Stimulated activated CD8-positive, alpha-beta memory T cell treated with anti-CD3 and anti-CD28 coated beads, Interleukin-2, amount 100 ng/mL, for 1 hour (primary cell): ENCODE measurements around the gene FBXW2.
"Not testable (repeated sequence)": the region's sequence is repeated elsewhere in the genome, so short reads cannot be mapped to it uniquely, and the experiment has no call there.

ENCODE experiments used
- DNase-seq, 2 donors: peaks; one replicate each; pipeline ENCODE4 v3.0.0-alpha.2; 2020; ENCODE audit warnings: low read depth in 2 of 2

FBXW2 gene

GRCh38 chr9:120779227-120779626 is 14.0 kb downstream of the FBXW2 start:
- DNase-seq, result no peak

GRCh38 chr9:120778758-120779157 is 14.5 kb downstream of the FBXW2 start:
- DNase-seq, result no peak

- no peak for DNase-seq
These were observed 16.0 kb downstream of the FBXW2 start for GRCh38 chr9:120777229-120777628.

- DNase-seq, result no peak
These were observed 16.4 kb downstream of the FBXW2 start for GRCh38 chr9:120776788-120777187.

- DNase-seq, result no peak
These were observed 17.4 kb downstream of the FBXW2 start for GRCh38 chr9:120775859-120776258.

- DNase-seq, result no peak
These were observed 18.5 kb downstream of the FBXW2 start for GRCh38 chr9:120774719-120775118.

- no peak for DNase-seq
These were observed 20.0 kb downstream of the FBXW2 start for GRCh38 chr9:120773256-120773655.

- no peak for DNase-seq
These were observed 22.3 kb downstream of the FBXW2 start for GRCh38 chr9:120770931-120771330.

GRCh38 chr9:120768886-120769285 is 24.3 kb downstream of the FBXW2 start:
- no peak for DNase-seq

GRCh38 chr9:120768247-120768646 is 25.0 kb downstream of the FBXW2 start:
- DNase-seq, result no peak

GRCh38 chr9:120767451-120767850 is 25.8 kb downstream of the FBXW2 start:
- DNase-seq, result no peak

GRCh38 chr9:120765910-120766425 is 27.2 kb downstream of the FBXW2 start:
- no peak for DNase-seq

GRCh38 chr9:120764476-120764875 is 28.7 kb downstream of the FBXW2 start:
- no peak for DNase-seq

- DNase-seq, result no peak
These were observed 32.2 kb downstream of the FBXW2 start for GRCh38 chr9:120761006-120761405.

- no peak for DNase-seq
These were observed 33.3 kb downstream of the FBXW2 start for GRCh38 chr9:120759755-120760400.

- no peak for DNase-seq
These were observed 34.7 kb downstream of the FBXW2 start for GRCh38 chr9:120758544-120758943.

- no peak for DNase-seq
These were observed 35.9 kb downstream of the FBXW2 start for GRCh38 chr9:120757026-120757913.

GRCh38 chr9:120756531-120756930 is 36.7 kb downstream of the FBXW2 start:
- DNase-seq, result no peak

- DNase-seq, result peak; percentile 39 to 44
These were observed 37.3 kb downstream of the FBXW2 start for GRCh38 chr9:120755810-120756434.

GRCh38 chr9:120755044-120755443 is 38.2 kb downstream of the FBXW2 start:
- DNase-seq, result no peak

- no peak for DNase-seq
These were observed 42.8 kb downstream of the FBXW2 start for GRCh38 chr9:120750421-120750820.

- not testable (repeated sequence) for DNase-seq
These were observed 46.9 kb downstream of the FBXW2 start for GRCh38 chr9:120746366-120746765.
